Frontal cortex (tissue), 4 donors: ENCODE results near the gene ADSS1. TPM values are rescaled to one million over a fixed set of nuclear protein-coding genes. Genes with fewer than 3 reads are reported as not detected.
"Not testable (repeated sequence)": the region's sequence is repeated elsewhere in the genome, so short reads cannot be mapped to it uniquely, and the experiment has no call there.

Source experiments
- DNase-seq, 2 donors: peaks; one replicate each; pipeline ENCODE4 v3.0.0; 2012; ENCODE audit warnings: low spot score in 2 of 2
- FAIRE-seq: peaks from 2 replicates; lab custom pipeline; 2012; peaks lifted over from hg19 to GRCh38; lab: Jason Lieb, UNC
- total RNA-seq: library from RNA; depleted of rRNA; stranded (reverse); fragments of >200 nt; gene quantifications from one replicate; pipeline ENCODE4 v1.2.3, GENCODE V29; 2014
- donor health status: control.
- donor health status: control.
- donor health status: control.

The ADSS1 gene
- total RNA-seq, 1 donor from 2014 or later = 1.6 TPM

DNA sequence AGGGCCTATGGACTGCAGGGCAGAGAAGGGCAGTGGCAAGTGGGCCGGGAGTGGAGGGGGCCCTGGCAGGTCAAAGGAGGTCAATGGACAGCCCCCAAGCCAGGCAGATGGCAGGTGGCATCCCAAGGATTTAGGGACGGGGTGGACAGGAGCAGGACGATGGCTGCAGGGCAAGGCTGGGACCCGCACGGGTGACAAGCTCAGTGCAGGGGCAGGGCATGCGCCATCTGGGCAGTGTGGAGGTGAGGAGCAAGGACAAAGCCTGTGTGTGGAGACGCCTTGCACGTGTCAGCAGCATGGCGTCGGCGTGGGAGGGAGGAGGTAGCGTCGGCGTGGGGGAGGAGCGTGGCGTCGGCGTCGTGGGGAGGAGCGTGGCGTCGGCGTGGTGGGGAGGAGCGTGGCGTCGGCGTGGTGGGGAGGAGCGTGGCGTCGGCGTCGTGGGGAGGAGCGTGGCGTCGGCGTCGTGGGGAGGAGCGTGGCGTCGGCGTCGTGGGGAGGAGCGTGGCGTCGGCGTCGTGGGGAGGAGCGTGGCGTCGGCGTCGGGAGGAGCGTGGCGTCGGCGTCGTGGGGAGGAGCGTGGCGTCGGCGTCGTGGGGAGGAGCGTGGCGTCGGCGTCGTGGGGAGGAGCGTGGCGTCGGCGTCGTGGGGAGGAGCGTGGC lies 5.3 kb downstream of the ADSS1 start:
- FAIRE-seq, DNase-seq: not testable (repeated sequence)

DNA sequence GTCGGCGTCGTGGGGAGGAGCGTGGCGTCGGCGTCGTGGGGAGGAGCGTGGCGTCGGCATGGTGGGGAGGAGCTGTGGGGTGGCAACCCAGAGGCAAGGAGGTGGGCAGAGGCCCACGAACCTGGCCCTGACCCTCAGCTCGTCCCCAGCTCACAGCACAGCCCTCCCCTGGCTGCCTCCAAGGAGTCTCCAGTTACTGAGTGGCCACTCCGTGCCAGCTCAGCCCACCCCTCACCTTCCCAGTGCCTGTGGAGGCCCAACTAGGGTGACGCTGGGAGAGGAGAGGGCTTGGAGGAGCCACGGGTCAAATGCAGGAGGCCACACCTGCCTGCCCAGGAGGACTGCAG lies 5.8 kb downstream of the ADSS1 start:
- FAIRE-seq (no peak), DNase-seq (no peak)

DNA sequence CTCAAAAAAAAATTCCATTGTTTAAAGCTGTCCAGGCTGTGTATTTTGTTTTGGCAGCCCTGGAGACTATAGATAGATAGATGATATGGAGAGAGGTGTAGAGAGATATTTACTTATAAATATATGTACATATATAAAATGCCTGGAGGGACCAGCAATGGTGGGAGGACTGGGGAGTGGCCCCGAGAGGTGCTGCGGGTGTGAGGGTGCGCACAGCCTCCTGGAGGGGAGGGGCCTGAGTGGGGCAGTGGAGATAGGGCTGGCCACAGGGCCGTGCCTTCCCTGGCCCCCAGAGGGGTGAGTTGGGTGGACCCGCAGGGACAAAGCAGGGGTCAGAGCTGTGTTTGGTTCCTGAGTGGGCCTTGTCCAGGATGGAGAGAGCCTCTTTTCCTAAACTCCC lies 6.5 kb downstream of the ADSS1 start:
- DNase-seq (no peak), FAIRE-seq (no peak)

DNA sequence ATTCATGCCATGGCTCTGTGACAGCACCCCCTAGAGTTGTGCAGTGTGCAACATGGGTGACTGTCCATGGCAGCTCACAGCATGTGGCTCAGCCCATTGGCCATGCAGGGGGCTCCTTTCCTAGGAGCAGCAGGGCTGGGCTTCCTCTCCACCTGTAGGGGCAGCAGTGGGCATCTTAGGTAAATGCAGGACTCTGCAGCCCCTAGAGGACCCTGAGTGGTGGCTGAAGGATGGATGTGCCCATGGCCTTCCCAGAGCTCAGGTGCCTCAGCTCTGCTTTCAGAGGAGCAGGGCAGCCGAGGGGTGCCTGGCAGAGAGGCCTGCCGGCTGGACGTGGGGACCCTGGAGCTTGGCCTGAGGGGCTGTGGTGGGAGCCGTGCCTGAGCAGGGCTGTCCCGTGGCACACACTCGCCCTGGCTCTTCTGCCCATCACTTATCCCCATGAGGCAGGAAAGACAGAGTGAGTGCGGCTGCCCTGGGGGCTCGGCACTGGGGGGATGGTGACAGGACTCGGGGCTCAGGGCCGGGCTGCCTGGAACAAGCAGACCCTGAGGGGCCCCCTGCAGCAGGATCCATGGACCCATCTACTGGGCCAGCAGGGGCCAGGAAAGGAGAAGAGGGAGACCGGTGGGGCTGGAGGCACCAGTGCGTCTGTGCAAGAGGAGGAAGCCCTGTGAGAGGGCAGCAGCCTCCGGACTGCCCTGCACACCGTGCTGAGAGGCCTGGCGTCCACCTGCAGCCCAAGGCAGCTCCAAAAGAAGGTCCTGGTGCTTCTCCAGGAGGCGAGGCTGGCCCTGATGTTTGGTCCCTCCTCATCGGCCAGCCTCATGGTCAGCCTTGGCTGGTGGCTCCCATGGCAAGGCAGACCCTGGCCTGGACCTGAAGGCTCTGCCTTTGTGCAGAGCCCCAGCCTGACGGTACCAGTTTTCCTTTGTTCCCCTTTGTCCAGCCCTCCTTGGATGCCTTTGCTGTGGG lies 7.6 kb downstream of the ADSS1 start:
- DNase-seq (no peak), FAIRE-seq (no peak)

DNA sequence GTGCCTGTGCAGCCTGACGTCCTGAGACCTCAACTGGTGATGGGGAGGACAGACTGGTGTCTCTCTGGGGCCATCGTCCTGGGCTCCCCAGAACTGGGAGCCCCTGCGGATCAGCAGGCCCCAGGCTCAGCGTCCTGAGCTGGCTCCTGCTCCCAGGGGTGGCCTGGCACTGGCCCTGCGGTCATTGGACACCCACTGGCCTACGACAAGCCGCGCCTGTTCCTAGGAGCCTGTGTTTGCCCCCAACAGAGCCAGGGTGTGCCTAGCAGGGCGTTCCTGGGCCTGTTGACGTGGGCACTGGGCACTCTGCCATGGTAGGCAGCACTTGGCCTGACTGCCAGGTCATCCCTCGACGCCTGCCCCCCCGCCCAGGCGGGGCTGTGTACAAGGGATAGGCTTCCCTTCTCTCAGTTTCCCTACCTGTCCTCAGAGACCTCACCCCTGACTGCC lies 8.4 kb downstream of the ADSS1 start:
- FAIRE-seq (no peak), DNase-seq (no peak)

DNA sequence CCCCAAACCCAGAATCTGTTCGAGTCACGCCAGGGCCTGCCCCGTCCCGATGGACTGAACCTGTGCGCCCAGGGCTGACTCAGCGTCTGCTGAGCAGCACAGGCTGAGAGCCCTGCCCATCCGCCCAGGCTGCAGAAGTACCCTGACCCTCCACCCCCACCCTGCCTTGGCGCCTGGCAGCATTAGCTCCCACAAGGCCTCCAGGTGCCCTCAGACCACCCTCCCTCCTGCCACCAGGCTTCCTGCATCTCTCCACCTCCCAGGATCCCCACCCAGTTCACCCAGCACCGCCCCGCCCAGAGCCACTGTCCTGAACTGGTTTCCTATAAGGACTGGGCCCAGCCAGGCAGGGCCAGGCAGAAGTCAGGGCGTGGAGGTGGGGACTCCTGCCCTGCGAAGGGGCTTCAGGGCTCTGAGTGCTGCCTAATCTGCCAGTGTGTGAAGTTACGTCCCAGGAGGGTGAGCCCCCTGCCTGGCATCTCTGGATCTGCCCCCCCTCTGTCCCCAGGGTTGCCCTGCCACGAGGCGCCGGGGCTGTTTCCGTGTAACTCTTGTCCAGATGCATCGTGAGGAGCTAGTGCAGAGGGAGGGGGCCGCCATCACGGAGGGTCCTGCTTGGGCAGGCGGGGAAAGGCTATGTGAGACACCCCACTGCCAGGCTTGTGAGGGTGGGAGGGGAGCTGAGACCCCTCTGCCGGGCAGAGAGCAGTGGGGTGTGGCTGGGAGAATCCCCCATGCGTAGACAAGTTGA lies 9.1 kb downstream of the ADSS1 start:
- DNase-seq = no peak
- no peak for FAIRE-seq

DNA sequence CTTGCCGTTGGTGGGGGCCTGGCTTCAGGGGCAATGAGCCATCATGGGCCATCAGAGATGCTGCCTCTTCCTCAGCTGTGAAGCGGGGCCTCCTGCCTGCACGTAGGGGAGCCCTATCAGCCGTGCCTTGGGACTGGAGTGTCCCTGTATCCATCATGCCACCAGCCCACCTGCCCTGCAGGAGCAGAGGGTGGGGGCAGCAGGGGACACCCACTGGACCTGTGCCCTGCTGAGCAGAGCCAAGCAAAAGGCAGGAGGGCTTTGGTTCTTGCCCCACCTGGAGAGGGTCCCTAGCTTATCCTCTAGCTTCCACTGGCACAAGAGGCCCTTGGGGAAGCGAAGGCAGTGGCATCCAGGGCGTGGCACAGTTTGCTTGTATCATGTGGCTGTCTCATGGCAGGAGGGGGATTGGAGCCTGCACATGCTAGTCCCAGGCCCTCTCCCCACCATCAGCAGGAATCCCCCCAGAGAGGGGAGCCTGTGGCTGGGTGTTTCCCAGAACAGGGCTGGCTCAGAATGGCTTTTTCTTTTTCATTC lies 10.1 kb downstream of the ADSS1 start:
- no peak for FAIRE-seq

DNA sequence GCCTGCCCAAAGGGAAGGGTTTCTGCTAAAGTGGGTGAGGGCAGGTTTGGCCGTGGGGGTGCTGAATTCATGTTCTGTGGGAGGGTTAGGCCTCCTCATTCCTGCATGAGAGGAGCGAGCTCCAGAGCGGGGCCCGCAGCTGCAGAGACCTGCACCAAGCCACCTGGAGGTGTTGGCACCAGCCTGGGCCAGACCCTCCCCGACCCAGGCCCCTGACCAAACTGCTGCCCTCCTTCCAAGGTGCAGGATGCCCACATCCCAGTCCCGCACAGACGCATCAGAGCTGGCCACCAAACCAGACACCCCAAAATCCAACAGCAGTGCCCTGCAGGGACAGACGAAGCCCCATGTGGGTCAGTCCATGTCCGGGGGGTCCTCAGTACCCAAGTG lies 10.6 kb downstream of the ADSS1 start:
- FAIRE-seq (no peak), DNase-seq (no peak)

More for the DNA sequence above, 10.1 kb downstream of the ADSS1 start:
- DNase-seq = no peak

DNA sequence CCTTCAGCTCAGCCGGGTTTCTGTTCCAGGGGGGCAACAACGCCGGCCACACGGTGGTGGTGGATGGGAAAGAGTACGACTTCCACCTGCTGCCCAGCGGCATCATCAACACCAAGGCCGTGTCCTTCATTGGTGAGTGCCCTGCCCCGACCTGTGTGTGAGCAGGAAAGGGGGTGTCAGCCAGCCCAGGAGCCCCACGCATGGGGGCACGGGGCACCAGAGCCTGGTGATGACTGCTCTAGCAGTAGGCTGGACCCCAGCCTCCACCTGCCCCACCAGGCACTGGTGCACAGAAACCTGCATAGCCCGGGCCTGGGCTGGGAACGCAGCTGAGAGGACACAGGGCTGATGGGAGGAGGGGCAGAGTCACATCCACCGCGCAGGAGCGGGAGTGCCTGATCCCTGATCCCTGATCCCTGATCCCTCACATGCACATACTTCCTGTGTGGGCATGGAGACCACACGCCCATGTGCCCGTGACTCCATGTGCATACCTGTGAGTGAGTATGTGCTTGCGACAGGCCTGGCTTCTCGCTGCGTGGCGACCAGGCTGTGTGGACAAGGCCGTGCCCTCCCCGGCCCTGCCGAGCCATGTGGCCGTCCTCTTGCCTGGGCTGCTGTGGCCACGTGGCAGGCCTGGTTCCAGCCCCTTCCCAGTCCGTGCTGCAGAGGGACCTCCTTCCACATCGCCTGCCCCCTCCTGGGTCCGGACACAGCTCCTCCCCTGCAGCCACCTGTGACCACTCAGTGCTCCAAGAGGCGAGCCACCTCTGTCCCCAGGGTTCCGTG lies 11.2 kb downstream of the ADSS1 start:
- DNase-seq = no peak
- no peak for FAIRE-seq

DNA sequence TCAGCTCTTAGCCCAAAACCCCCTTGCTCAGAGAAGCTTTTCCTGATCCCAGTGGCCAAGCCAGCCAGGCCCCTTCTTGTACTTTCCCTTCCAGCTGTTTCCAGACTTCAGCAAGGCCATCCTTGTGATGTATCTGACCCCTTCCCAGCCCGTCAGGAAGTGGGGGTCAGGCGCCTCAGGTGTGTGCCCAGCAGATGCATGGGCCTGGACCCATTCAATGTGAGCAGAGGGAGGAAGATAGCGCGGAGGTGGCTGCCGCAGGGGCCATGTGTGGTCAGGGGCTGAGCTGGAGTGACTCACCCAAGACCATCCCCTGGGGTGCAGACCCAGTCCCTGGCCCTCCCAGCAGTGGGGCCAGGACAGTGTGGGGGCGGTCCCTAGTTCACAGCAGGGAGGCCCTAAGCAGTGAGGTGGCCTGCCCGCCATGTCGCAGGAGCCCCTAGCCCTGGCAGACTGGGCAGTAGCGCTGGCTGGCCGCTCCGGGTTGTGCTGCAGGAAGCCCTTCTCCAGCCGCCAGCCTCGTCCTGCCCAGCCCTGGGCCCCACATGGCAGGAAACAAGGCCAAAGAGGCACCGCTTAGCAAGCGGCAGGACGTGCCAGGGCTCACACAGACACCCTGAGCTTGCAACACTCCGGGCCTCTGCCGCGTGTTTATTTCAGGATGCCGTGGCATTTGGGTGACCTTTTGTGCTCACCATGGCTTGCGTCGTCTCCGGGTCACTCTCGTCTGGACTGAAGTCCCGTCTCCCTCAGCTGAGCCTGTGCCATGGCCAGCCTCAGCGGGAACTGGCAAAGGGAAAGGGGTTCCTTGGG lies 12.0 kb downstream of the ADSS1 start:
- DNase-seq = peak; percentile 75 to 84
- FAIRE-seq = no peak

DNA sequence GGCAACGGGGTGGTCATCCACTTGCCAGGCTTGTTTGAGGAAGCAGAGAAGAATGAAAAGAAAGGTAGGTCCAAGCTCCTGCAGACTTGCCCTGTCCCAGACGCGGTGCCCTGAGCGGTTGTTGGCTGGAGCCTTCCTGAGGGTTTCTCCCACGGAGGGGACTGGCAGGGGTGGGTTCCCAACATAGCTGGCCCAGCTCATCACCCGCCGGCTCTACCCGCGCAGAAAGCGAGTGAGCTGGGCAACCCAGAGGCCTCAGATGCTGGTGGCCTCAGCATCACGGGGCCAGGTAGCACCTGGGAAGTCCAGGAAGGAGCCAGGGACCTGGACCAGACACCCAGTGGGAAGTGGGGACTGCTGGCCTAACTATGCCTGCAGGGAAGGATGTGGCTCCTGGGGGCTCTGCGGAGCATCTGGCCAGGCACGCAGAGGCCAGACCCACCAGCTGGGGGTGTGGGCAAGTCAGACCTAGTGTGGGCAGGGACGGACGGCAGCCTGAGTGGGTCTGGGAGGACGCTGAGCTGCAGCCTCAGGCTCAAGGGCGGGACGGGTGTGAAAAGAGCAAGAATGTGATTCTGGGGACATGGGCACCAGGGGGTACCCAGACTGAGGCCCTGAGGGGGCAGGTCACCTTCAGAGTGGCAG lies 14.5 kb downstream of the ADSS1 start:
- no peak for FAIRE-seq

DNA sequence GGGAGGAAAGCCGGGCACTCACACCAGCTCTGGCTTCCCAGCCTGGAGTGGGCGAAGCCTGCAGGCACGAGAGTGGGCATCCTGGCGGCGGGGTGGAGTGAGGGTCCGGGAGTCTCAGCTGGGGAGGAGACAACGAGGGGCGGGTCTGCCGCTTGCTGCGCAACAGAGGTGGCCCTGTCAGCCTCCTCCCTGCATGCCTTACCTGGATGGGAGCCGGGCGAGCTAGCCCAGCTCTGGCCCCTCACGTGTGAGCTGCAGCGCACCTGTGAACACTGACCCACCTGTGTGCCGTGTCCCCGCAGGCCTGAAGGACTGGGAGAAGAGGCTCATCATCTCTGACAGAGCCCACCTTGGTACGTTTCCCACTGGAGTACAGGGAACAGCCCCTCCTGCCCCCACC lies 15.0 kb downstream of the ADSS1 start:
- FAIRE-seq (no peak), DNase-seq (no peak)

More for the DNA sequence above, 14.5 kb downstream of the ADSS1 start:
- no peak for DNase-seq

DNA sequence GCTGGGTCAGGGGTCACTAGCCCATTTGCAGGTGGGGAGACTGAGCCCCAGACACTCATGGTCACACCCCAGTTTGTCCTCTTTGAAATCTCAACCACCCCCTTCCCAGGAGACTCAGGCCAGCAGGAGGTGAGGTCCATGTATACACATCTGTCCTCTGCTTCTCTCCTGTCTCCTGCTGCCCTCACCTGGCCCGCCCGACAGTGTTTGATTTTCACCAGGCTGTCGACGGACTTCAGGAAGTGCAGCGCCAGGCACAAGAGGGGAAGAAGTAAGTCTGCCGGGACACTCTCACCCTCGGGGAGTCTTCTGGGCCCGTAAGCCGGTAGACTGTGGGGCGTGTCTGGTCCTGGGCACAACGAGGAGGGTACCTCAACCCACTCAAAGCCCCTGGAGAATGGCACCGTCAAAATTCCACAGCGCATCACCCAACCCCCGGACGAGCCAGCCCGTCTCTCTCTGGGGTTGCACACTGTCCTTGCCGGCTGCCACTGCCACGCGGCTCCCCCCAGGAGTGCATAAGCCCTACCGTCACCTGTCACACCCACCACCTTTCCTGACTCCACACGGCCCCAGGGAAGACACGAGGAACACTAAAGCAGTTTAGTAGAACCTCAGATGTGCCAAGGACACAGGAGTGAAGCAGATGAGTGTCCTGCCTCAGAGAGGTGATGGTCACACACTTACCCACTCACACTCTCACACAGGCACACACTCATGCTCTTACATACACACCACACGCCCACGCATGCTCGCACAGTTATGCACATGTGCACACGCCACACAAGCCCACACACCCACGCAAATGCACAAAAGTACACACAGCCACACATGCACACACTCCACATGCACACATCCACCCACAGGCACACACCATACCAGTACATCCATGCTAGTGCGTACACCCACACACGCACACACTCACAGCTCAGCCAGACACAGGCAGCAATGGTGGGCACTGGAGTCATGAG lies 15.8 kb downstream of the ADSS1 start:
- no peak for FAIRE-seq
- DNase-seq = no peak

DNA sequence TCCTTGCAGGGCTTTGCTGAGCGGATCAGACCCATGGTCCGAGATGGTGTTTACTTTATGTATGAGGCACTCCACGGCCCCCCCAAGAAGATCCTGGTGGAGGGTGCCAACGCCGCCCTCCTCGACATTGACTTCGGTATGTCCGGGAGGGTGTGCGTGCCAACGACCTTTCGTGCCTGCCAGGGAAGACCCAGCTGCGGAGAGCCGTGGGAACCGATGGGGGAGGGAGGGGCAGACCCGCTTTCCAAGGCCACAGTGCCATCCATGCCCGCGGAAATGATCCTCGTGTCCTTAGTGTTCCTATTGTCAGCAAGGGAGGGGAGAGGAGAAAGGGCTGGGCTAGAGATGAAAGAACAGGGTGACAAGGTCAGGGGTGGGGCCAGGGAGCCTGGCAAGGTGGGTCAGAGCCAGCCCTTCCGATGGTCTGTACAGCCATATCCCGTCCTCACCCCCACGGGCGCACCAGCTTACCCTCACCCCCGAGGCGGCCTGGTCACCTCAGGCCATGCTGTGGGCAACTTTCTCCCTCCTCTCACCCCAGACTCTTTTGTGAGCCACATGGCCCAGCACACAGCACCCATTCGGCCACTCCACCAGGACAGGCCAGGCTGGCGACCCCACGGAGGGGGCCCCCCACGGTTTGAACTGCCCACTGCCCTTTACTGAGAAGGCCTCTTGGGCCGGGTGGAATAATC lies 17.2 kb downstream of the ADSS1 start:
- DNase-seq = no peak
- no peak for FAIRE-seq

DNA sequence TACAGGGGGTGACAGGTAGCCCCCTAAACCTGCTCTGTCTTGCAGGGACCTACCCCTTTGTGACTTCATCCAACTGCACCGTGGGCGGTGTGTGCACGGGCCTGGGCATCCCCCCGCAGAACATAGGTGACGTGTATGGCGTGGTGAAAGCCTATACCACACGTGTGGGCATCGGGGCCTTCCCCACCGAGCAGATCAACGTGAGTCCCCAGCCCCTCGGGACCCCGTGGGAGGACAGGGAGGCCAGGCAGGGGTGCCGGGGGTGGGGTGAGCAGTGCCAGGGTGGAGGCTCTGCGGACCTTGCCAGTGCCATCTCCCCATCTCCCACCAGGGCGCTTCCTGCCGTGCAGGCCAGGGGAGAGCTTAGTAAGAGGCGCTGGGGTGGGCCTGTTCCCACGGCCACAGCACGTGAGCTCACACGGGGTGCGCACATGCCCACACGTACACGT lies 17.8 kb downstream of the ADSS1 start:
- FAIRE-seq (no peak), DNase-seq (no peak)
